HepG2 (cell line): Measurements from ENCODE around the gene SNAI3. TPM values are rescaled to one million over a fixed set of nuclear protein-coding genes. Genes with fewer than 3 reads are reported as not detected.

Source experiments
- ADNP ChIP-seq: sonication (generic); formaldehyde crosslinking; IDR thresholded peaks from 2 replicates; pipeline ENCODE4 v1.4.0; 2020; ENCODE audit warnings: missing genetic modification reagents
- MATR3 ChIP-seq: sonication (generic); formaldehyde crosslinking; IDR thresholded peaks from 2 replicates; pipeline ENCODE4 v1.4.0; 2020; ENCODE audit warnings: missing genetic modification reagents
- NFKB2 ChIP-seq: sonication (generic); formaldehyde crosslinking; IDR thresholded peaks from 2 replicates; pipeline ENCODE4 v1.4.0; 2020; ENCODE audit warnings: missing genetic modification reagents, borderline replicate concordance
- NFYB ChIP-seq: sonication (generic); formaldehyde crosslinking; IDR thresholded peaks from 2 replicates; pipeline ENCODE4 v1.4.0; 2020; ENCODE audit warnings: missing genetic modification reagents
- NRL ChIP-seq: sonication (generic); formaldehyde crosslinking; IDR thresholded peaks from 2 replicates; pipeline ENCODE4 v1.5.0; 2020; ENCODE audit warnings: missing genetic modification reagents, mild to moderate bottlenecking, moderate library complexity, borderline replicate concordance
- PCBP1 ChIP-seq: fragments of 200-400 bp; formaldehyde crosslinking; IDR thresholded peaks from 2 replicates; pipeline ENCODE4 v1.6.1; 2017; ENCODE audit warnings: mild to moderate bottlenecking, low read depth, low read length, borderline replicate concordance
- RXRB ChIP-seq: IDR thresholded peaks from 2 replicates; pipeline ENCODE4 v1.6.1; 2016; ENCODE audit warnings: borderline replicate concordance, missing genetic modification reagents, missing compliant biosample characterization
- SNAI1 ChIP-seq: sonication (generic); formaldehyde crosslinking; IDR thresholded peaks from 2 replicates; pipeline ENCODE4 v1.5.0; 2020; ENCODE audit warnings: mild to moderate bottlenecking, missing genetic modification reagents, borderline replicate concordance
- ZMYM2 ChIP-seq: sonication (generic); formaldehyde crosslinking; IDR thresholded peaks from 2 replicates; pipeline ENCODE4 v1.8.0; 2022; ENCODE audit warnings: mild to moderate bottlenecking, missing genetic modification reagents
- ZNF232 ChIP-seq: sonication (generic); formaldehyde crosslinking; IDR thresholded peaks from 2 replicates; pipeline ENCODE4 v1.4.0; 2020; ENCODE audit warnings: missing genetic modification reagents, borderline replicate concordance
- ZNF496 ChIP-seq: sonication (generic); formaldehyde crosslinking; IDR thresholded peaks from 2 replicates; pipeline ENCODE4 v1.8.1; 2023; ENCODE audit warnings: mild to moderate bottlenecking, moderate library complexity, missing genetic modification reagents; ENCODE audit not compliant: insufficient replicate concordance
- ZNF780A ChIP-seq: sonication (generic); formaldehyde crosslinking; IDR thresholded peaks from 2 replicates; pipeline ENCODE4 v1.8.0; 2022; ENCODE audit warnings: mild to moderate bottlenecking, missing genetic modification reagents, moderate library complexity
- ZNF816 ChIP-seq: sonication (generic); formaldehyde crosslinking; IDR thresholded peaks from 2 replicates; pipeline ENCODE4 v1.8.0; 2022; ENCODE audit warnings: missing genetic modification reagents, mild to moderate bottlenecking, borderline replicate concordance
- polyA plus RNA-seq, 8 experiments: library from polyadenylated mRNA; depleted of rRNA in 3 of 8; stranded (reverse) in 7 of 8; unstranded in 1 of 8; fragments of >200 nt; fragmentation: Illumina TruSeq in 4 of 8; extraction: Trizol in 4 of 8; gene quantifications; 2 replicates each; pipeline versions ENCODE4 v1.2.1 to v1.2.3, GENCODE V29; 2011 to 2016; ENCODE audit warnings: low read depth in 4 of 8, missing spikeins in 1 of 8, mixed read lengths in 1 of 8; ENCODE audit not compliant: insufficient read depth in 1 of 8
- total RNA-seq, 5 experiments: library from RNA; depleted of rRNA; stranded (reverse); fragments of >200 nt; fragmentation: Illumina TruSeq; extraction: Trizol; gene quantifications; 2 replicates each; pipeline ENCODE4 v1.2.3, GENCODE V29; 2016; ENCODE audit warnings: low read depth in 1 of 5
- TF ChIP-seq, protein P1 (sequence below): sonication (generic); formaldehyde crosslinking; IDR thresholded peaks from 2 replicates; pipeline ENCODE4 v1.8.1; 2022; ENCODE audit warnings: mild to moderate bottlenecking, missing genetic modification reagents
- TF ChIP-seq, protein P2 (sequence below): sonication (generic); formaldehyde crosslinking; IDR thresholded peaks from 2 replicates; pipeline ENCODE4 v1.9.0; 2021; ENCODE audit warnings: missing genetic modification reagents, borderline replicate concordance
- TF ChIP-seq, protein P3 (sequence below): sonication (generic); formaldehyde crosslinking; IDR thresholded peaks from 2 replicates; pipeline ENCODE4 v1.4.0; 2020; ENCODE audit warnings: missing genetic modification reagents, borderline replicate concordance
- TF ChIP-seq, protein P4 (sequence below): sonication (generic); formaldehyde crosslinking; conservative IDR thresholded peaks from 2 replicates; pipeline ENCODE4 v1.8.0; 2022; ENCODE audit warnings: missing genetic modification reagents
- TF ChIP-seq, protein P5 (sequence below): sonication (generic); formaldehyde crosslinking; IDR thresholded peaks from 2 replicates; pipeline ENCODE4 v1.5.0; 2020; ENCODE audit warnings: mild to moderate bottlenecking, missing genetic modification reagents

Gene SNAI3
- total and polyA plus RNA-seq, 2 of the 13 experiments (the other 11 are each of a cell fraction or from before 2014, with no cell fraction given) = 0.09 to 0.18 TPM

DNA sequence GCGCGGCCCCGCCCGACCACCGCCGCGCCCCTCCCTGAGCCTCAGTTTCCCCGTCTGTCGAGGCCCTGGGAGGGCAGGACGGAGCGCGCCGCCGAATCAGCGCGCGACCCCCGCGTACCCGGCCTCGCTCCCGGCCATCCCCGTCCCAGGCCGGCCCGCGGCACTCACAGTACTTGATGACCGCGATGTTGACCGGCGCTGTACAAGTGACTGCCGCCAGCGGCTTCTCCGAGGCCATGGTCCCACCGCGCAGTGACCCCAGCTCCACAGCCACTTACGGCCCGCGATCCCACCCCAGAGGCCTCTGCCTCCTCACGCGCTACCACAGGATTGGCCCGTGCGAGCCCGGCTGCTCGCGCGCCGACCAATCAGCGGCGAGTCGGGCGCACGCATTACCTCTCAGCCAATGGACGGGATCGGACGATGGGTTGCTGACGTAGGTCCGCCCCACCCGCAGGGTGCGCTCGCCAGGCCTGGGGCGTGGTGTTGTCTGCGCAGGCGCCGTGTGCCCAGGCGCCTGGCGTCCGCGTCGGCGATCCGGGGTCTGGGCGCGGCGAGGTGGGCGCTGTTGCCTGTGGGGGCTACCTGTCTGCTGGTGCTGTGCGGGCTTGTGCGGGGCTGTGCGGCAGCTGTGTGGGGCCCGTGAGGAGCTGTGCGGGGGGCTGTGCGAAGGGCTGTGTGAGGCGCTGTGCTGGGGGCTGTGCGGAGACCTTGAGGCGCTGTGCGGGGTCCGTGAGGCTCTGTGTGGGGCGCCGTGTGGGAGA, 23.3 kb downstream of the SNAI3 start, which contains the start of gene MVD (continued):
- no peak for TF ChIP-seq ADNP
- no peak for TF ChIP-seq ZMYM2
- TF ChIP-seq, protein P1, sequence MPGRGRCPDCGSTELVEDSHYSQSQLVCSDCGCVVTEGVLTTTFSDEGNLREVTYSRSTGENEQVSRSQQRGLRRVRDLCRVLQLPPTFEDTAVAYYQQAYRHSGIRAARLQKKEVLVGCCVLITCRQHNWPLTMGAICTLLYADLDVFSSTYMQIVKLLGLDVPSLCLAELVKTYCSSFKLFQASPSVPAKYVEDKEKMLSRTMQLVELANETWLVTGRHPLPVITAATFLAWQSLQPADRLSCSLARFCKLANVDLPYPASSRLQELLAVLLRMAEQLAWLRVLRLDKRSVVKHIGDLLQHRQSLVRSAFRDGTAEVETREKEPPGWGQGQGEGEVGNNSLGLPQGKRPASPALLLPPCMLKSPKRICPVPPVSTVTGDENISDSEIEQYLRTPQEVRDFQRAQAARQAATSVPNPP (CRISPR knock-in tag) = 0 out of 2 replicates have a peak, but pooled peaks have one; percentile 26
- peak; percentile 67 for TF ChIP-seq ZNF232 (CRISPR knock-in tag)
- TF ChIP-seq, protein P2, sequence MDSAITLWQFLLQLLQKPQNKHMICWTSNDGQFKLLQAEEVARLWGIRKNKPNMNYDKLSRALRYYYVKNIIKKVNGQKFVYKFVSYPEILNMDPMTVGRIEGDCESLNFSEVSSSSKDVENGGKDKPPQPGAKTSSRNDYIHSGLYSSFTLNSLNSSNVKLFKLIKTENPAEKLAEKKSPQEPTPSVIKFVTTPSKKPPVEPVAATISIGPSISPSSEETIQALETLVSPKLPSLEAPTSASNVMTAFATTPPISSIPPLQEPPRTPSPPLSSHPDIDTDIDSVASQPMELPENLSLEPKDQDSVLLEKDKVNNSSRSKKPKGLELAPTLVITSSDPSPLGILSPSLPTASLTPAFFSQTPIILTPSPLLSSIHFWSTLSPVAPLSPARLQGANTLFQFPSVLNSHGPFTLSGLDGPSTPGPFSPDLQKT (CRISPR knock-in tag) = no peak
- no peak for TF ChIP-seq PCBP1
- TF ChIP-seq, protein P3, sequence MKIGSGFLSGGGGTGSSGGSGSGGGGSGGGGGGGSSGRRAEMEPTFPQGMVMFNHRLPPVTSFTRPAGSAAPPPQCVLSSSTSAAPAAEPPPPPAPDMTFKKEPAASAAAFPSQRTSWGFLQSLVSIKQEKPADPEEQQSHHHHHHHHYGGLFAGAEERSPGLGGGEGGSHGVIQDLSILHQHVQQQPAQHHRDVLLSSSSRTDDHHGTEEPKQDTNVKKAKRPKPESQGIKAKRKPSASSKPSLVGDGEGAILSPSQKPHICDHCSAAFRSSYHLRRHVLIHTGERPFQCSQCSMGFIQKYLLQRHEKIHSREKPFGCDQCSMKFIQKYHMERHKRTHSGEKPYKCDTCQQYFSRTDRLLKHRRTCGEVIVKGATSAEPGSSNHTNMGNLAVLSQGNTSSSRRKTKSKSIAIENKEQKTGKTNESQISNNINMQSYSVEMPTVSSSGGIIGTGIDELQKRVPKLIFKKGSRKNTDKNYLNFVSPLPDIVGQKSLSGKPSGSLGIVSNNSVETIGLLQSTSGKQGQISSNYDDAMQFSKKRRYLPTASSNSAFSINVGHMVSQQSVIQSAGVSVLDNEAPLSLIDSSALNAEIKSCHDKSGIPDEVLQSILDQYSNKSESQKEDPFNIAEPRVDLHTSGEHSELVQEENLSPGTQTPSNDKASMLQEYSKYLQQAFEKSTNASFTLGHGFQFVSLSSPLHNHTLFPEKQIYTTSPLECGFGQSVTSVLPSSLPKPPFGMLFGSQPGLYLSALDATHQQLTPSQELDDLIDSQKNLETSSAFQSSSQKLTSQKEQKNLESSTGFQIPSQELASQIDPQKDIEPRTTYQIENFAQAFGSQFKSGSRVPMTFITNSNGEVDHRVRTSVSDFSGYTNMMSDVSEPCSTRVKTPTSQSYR = no peak; the same call in 1 of the 2 replicates
- no peak; the same call in 1 of the 2 replicates for TF ChIP-seq SNAI1 (CRISPR knock-in tag)
- TF ChIP-seq MATR3 (CRISPR knock-in tag) = no peak
- TF ChIP-seq NFYB (CRISPR knock-in tag) = peak; percentile 100
- TF ChIP-seq RXRB (CRISPR knock-in tag) = peak; percentile 76
- no peak; the same call in 1 of the 2 replicates for TF ChIP-seq NRL (CRISPR knock-in tag)
- TF ChIP-seq, protein P4, sequence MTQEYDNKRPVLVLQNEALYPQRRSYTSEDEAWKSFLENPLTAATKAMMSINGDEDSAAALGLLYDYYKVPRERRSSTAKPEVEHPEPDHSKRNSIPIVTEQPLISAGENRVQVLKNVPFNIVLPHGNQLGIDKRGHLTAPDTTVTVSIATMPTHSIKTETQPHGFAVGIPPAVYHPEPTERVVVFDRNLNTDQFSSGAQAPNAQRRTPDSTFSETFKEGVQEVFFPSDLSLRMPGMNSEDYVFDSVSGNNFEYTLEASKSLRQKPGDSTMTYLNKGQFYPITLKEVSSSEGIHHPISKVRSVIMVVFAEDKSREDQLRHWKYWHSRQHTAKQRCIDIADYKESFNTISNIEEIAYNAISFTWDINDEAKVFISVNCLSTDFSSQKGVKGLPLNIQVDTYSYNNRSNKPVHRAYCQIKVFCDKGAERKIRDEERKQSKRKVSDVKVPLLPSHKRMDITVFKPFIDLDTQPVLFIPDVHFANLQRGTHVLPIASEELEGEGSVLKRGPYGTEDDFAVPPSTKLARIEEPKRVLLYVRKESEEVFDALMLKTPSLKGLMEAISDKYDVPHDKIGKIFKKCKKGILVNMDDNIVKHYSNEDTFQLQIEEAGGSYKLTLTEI (CRISPR knock-in tag) = no peak
- no peak for TF ChIP-seq ZNF496 (CRISPR knock-in tag)
- TF ChIP-seq NFKB2 = no peak
- TF ChIP-seq ZNF816 (CRISPR knock-in tag) = peak; percentile 83; the same call in 1 of the 2 replicates
- TF ChIP-seq ZNF780A (CRISPR knock-in tag) = no peak; the same call in 1 of the 2 replicates
- TF ChIP-seq, protein P5, sequence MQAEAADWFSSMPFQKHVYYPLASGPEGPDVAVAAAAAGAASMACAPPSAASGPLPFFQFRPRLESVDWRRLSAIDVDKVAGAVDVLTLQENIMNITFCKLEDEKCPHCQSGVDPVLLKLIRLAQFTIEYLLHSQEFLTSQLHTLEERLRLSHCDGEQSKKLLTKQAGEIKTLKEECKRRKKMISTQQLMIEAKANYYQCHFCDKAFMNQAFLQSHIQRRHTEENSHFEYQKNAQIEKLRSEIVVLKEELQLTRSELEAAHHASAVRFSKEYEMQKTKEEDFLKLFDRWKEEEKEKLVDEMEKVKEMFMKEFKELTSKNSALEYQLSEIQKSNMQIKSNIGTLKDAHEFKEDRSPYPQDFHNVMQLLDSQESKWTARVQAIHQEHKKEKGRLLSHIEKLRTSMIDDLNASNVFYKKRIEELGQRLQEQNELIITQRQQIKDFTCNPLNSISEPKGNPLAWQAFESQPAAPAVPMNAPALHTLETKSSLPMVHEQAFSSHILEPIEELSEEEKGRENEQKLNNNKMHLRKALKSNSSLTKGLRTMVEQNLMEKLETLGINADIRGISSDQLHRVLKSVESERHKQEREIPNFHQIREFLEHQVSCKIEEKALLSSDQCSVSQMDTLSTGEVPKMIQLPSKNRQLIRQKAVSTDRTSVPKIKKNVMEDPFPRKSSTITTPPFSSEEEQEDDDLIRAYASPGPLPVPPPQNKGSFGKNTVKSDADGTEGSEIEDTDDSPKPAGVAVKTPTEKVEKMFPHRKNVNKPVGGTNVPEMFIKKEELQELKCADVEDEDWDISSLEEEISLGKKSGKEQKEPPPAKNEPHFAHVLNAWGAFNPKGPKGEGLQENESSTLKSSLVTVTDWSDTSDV (CRISPR knock-in tag) = no peak
